T-helper 2 cell treated with Interferon-gamma antibody and Interleukin-4, amounts not matched to agents 5 μg/mL and 100 μg/mL, for 36 hours (primary cell): ENCODE data around the gene CCDC9B.
A peak's percentile ranks its signal among the peaks of the same experiment; 100 is the strongest.

Source experiments
- DNase-seq: peaks from one replicate; pipeline ENCODE4 v3.0.0; 2021; ENCODE audit warnings: low spot score
- H3K27ac Mint-ChIP-seq: one replicate; pipeline ENCODE4 v1.8.0; 2021; ENCODE audit warnings: mild to moderate bottlenecking, mixed read lengths
- H3K27me3 Mint-ChIP-seq: one replicate; pipeline ENCODE4 v1.8.0; 2021; ENCODE audit warnings: low read depth, mixed read lengths
- H3K36me3 Mint-ChIP-seq: one replicate; pipeline ENCODE4 v1.8.0; 2021; ENCODE audit warnings: low read depth, mixed read lengths
- H3K4me1 Mint-ChIP-seq: one replicate; pipeline ENCODE4 v1.8.0; 2021; ENCODE audit warnings: low read depth, mixed read lengths
- H3K4me3 Mint-ChIP-seq: one replicate; pipeline ENCODE4 v1.8.0; 2022; ENCODE audit warnings: mild to moderate bottlenecking, moderate library complexity, mixed read lengths
- H3K9me3 Mint-ChIP-seq: one replicate; pipeline ENCODE4 v1.8.0; 2021; ENCODE audit warnings: mixed read lengths

Gene CCDC9B

GRCh38 chr15:40298216-40298935, 42.4 kb downstream of the CCDC9B start:
- Mint-ChIP-seq H3K4me1 (no peaks in the 10 kb centered on the region), H3K27ac (no peak overlapping the region), H3K27me3 (no peaks in the 10 kb centered on the region), H3K36me3 (peaks cover 53% of the 10 kb centered on the region), H3K9me3 (peaks cover 10% of the 10 kb centered on the region), H3K4me3 (no peak overlapping the region)
- no peak for DNase-seq

DNA sequence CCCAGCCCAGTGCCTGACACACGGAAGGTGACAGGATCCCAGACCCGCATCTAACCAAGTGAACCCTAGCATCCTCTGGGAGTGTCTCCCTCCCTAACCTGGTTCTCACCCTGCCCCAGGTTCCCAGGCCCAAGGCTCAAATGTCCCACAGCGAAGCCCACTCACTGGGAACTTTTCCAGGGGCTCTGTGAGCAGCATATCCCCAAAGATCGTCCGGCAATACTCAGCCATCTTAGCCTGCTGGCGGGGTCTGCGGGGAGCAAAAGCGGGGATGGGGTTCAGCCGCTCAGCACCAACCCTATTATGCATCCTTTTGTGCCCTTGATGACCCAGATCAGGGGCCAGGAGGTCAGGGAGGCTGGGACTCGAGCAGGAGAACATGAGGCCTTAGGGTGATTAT, 43.4 kb downstream of the CCDC9B start:
- Mint-ChIP-seq H3K9me3 (peaks cover 10% of the 10 kb centered on the region), H3K36me3 (peaks cover 48% of the 10 kb centered on the region), H3K27ac (no peak overlapping the region)

DNA sequence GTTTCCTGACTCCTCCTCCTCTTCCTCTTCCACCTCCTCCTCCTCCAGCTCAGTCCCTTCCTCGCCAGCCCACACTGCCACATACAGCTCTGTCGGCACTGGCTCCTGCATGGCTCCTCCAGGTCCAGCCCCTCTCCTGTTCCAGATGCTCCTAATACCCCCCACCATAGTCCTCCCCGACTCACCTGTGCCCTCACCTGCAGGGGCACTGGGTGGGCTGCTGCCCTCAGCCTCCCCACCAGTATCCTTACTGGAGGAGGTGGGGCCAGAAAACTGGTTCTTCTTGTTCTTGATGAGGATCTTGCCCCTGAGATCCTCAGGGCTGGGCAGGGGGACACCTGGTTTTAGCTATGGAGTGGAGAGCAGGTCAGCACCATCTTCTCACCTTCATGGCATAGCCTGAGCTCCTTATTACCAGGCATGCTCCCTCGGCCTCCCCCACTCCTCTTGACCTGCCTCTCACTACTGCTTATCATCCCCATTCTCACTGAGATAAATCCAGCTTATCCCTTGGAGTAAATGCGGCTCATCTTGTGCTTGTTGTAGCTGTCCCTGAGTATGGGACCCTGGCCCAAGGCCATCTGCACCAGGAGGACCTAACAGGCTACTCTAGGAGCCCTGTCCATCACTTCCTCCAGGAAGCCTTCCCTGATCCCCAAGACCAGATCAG, 44.0 kb downstream of the CCDC9B start:
- no peaks in the 10 kb centered on the region for H3K4me1 Mint-ChIP-seq
- DNase-seq = no peak
- no peaks in the 10 kb centered on the region for H3K27me3 Mint-ChIP-seq
- H3K36me3 Mint-ChIP-seq = peaks cover 47% of the 10 kb centered on the region
- peaks cover 10% of the 10 kb centered on the region for H3K9me3 Mint-ChIP-seq
- H3K27ac Mint-ChIP-seq = no peak overlapping the region
- no peak overlapping the region for H3K4me3 Mint-ChIP-seq

More for the DNA sequence above, 43.4 kb downstream of the CCDC9B start:
- DNase-seq = no peak
- Mint-ChIP-seq H3K4me3 (no peak overlapping the region), H3K4me1 (no peaks in the 10 kb centered on the region), H3K27me3 (no peaks in the 10 kb centered on the region)

DNA sequence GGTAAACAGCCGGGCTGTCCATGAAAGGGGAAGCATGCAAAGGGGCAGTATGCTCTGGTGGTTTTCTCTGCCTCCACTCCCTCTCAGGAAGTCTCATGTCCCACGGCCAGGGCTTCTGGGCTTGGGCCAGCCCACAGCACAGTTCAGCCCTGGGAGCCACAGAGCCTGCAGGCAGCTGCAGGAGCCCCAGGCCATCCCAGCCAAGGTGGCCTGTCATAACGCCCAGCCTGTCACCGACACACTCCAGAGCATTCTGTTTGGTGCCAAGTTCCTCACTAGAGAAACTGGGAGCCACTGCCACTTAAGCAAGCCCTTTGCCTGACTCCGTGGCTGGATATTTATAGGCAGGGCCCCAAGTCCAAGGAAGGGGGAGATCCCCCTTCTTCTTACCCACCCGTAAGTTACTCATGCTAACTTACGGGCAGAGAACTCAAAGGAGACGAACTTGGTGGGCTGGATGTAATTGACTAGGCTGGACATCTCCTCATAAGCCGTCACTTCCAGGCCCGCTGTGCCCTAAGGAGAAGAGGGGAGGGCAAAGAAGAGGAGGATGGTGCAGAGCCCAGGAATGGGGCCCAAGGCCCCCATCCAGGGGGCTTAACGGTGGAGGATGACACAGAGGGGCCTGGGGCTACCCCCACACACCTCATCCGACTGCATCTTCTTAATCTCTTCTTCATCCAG, 44.7 kb downstream of the CCDC9B start:
- Mint-ChIP-seq H3K4me1 (no peaks in the 10 kb centered on the region), H3K36me3 (peaks cover 43% of the 10 kb centered on the region), H3K9me3 (peaks cover 10% of the 10 kb centered on the region), H3K4me3 (no peak overlapping the region), H3K27me3 (no peaks in the 10 kb centered on the region), H3K27ac (no peak overlapping the region)
- no peak for DNase-seq

- H3K4me3 Mint-ChIP-seq = no peak overlapping the region
- no peak for DNase-seq
- no peak overlapping the region for H3K27ac Mint-ChIP-seq
- H3K4me1 Mint-ChIP-seq = no peaks in the 10 kb centered on the region
- peaks cover 39% of the 10 kb centered on the region for H3K36me3 Mint-ChIP-seq
- H3K9me3 Mint-ChIP-seq = peaks cover 5% of the 10 kb centered on the region
- H3K27me3 Mint-ChIP-seq = no peaks in the 10 kb centered on the region
These were observed 45.4 kb downstream of the CCDC9B start for GRCh38 chr15:40295297-40295696.

GRCh38 chr15:40293905-40294895, 46.5 kb downstream of the CCDC9B start:
- Mint-ChIP-seq H3K27me3 (no peaks in the 10 kb centered on the region), H3K36me3 (peaks cover 42% of the 10 kb centered on the region), H3K4me3 (no peak overlapping the region), H3K27ac (no peak overlapping the region), H3K4me1 (no peaks in the 10 kb centered on the region), H3K9me3 (no peaks in the 10 kb centered on the region)
- DNase-seq = no peak

DNA sequence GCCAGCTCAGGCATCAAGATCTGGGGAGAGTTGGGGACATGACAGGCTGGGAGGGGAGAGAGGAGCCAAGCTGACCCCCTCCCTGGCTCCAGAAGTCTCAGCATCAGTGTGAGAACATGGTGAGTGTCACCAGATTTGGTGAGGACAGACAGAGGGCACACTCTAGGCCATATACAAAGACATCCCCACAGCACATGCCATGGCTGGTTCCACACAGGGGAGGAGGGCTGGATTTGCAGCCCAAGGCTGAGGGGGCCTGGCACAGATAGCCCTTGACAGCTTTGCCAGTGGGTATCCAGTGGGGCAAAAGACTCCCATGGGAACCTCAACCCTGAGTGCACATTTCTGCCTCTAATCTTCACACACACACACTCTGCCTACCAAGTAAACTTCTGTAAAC, 47.7 kb downstream of the CCDC9B start:
- Mint-ChIP-seq H3K27me3 (no peaks in the 10 kb centered on the region), H3K4me3 (no peak overlapping the region), H3K36me3 (peaks cover 38% of the 10 kb centered on the region), H3K4me1 (no peaks in the 10 kb centered on the region), H3K9me3 (no peaks in the 10 kb centered on the region), H3K27ac (no peak overlapping the region)
- DNase-seq = no peak

GRCh38 chr15:40292246-40292645, 48.5 kb downstream of the CCDC9B start:
- Mint-ChIP-seq H3K4me1 (no peaks in the 10 kb centered on the region), H3K4me3 (no peak overlapping the region), H3K9me3 (no peaks in the 10 kb centered on the region), H3K36me3 (peaks cover 32% of the 10 kb centered on the region), H3K27ac (no peak overlapping the region), H3K27me3 (no peaks in the 10 kb centered on the region)
- DNase-seq = no peak

- no peaks in the 10 kb centered on the region for H3K9me3 Mint-ChIP-seq
- peaks cover 29% of the 10 kb centered on the region for H3K36me3 Mint-ChIP-seq
- no peaks in the 10 kb centered on the region for H3K27me3 Mint-ChIP-seq
- H3K27ac Mint-ChIP-seq = no peak overlapping the region
- no peak for DNase-seq
- H3K4me1 Mint-ChIP-seq = no peaks in the 10 kb centered on the region
- H3K4me3 Mint-ChIP-seq = no peak overlapping the region
These were observed 49.7 kb downstream of the CCDC9B start for GRCh38 chr15:40290918-40291574.

DNA sequence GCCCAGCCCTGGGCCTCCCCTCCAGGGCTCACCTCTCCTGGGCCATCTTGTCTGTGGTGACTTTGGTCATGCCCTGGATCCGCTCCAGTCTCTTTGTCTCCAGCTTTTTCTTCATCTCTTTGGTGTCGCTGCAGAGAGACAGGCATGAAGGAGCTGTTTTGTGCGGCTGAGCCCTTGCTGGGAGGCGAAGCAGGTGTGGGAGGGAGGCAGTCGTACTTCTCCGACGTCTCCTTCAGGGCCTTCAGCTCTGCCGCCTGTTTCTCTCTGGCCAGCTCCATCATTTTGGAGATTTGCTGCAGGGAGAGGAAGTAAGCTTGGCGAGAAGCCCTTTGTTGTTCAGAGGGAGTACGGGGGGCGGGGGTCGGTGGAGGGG, 50.2 kb downstream of the CCDC9B start:
- no peaks in the 10 kb centered on the region for H3K27me3 Mint-ChIP-seq
- H3K4me1 Mint-ChIP-seq = no peaks in the 10 kb centered on the region
- H3K27ac Mint-ChIP-seq = no peak overlapping the region
- DNase-seq = no peak
- H3K36me3 Mint-ChIP-seq = peaks cover 28% of the 10 kb centered on the region
- H3K4me3 Mint-ChIP-seq = no peak overlapping the region
- no peaks in the 10 kb centered on the region for H3K9me3 Mint-ChIP-seq

DNA sequence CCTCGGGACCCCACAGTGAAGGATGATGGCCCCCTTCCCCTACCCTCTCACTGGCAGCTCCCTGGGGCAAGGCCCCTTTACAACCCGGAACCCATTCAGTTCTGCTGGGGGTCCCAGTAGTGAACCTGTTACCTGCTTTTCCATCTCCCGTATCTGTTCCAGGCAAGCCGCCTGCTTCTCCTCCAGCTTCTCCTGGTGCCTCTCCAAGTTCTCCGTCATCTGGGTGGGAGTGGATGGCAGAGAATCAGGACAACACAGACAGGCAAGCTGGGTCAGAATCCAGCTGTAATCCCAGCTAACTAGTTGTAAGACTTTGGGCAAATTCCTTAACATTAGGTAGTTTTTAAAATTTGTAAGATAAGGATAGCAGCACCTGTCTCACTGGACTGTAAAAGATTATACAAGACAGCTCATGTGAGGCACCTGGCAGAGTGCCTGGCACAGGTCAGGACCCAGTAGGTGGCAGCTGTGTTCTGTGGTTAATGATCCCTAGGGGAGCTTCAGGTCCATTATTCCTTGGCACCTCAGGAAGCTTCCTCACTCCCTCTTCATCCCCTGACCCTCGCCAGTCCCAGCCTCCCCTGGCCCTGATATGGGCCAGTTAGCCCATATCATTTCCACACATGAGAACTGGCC, 51.5 kb downstream of the CCDC9B start:
- no peaks in the 10 kb centered on the region for H3K4me1 Mint-ChIP-seq
- H3K27ac Mint-ChIP-seq = peak overlapping the region; percentile 34
- no peak for DNase-seq
- H3K4me3 Mint-ChIP-seq = no peak overlapping the region
- peaks cover 22% of the 10 kb centered on the region for H3K36me3 Mint-ChIP-seq
- H3K9me3 Mint-ChIP-seq = no peaks in the 10 kb centered on the region
- peaks cover 2% of the 10 kb centered on the region for H3K27me3 Mint-ChIP-seq

DNA sequence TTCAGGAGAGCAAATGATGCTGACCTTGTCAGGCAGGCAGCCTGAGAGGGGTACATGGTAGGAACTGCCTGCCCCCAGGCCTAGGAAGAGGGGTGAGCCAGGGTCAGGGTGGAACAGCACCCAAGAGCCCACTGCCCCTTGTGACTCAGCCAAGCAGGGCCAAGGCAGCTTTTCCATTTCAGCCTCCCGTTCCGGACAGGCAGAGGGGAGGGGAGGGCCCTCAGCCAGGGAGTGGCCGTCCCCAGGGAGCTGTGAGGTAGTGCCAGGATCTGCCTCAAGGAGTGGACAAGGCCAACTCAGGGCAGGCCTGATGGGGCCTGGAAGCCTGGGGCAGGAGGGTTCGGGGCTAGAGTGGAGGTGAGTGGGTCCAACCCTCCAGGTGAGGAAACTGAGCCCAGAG, 52.8 kb downstream of the CCDC9B start:
- peaks cover 12% of the 10 kb centered on the region for H3K27me3 Mint-ChIP-seq
- H3K9me3 Mint-ChIP-seq = no peaks in the 10 kb centered on the region
- no peak overlapping the region for H3K4me3 Mint-ChIP-seq
- H3K4me1 Mint-ChIP-seq = no peaks in the 10 kb centered on the region
- DNase-seq = no peak
- H3K27ac Mint-ChIP-seq = no peak overlapping the region
- peaks cover 23% of the 10 kb centered on the region for H3K36me3 Mint-ChIP-seq

DNA sequence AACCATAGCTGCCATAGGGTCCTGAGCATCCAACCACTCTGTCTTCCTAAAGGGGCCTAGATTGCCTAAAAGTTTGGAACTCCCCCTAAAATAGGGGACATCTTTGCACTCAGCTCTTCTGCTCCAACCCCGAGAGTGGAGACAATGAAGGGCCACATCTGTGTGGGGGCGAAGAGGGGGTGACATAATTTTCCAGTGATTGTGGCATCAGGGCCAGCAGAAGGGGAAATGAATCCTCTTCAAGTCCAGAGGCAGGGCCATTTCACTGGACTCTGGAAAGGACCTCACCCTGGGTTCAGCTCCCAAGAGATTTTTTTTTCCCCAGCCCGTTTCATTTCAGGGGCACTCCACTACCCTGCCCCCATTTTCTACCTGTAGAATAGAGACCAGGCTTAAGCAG, 53.2 kb downstream of the CCDC9B start:
- Mint-ChIP-seq H3K27ac (no peak overlapping the region), H3K4me1 (no peaks in the 10 kb centered on the region)
- DNase-seq = no peak

More for the DNA sequence above, 53.2 kb downstream of the CCDC9B start:
- peaks cover 23% of the 10 kb centered on the region for H3K36me3 Mint-ChIP-seq
- H3K4me3 Mint-ChIP-seq = no peak overlapping the region
- H3K9me3 Mint-ChIP-seq = no peaks in the 10 kb centered on the region
- H3K27me3 Mint-ChIP-seq = peaks cover 12% of the 10 kb centered on the region
